Panc1 (cell line): ENCODE data around the gene SLC6A13. TPM values are rescaled to one million over a fixed set of nuclear protein-coding genes. Genes with fewer than 3 reads are reported as not detected.
A peak's percentile ranks its signal among the peaks of the same experiment; 100 is the strongest.

Experiments
- ATAC-seq: fragments of 200-7000 bp; cut with Tn5 transposase; 2 replicates; pipeline ENCODE4 v1.9.1; 2020; ENCODE audit warnings: mild to moderate bottlenecking, moderate library complexity
- BruUV-seq: library from RNA; stranded (reverse); fragments of 400-500 nt; replicated peaks from 2 replicates; lab custom pipeline; 2021; lab: Mats Ljungman, UMichigan
- CTCF ChIA-PET: fragments of 300-600 bp; sonication (Branson Sonifier 250); formaldehyde crosslinking; loops from one replicate; lab custom pipeline; 2022; ENCODE audit warnings: antibody characterized with exemption; lab: Charles Lee
- POLR2A ChIA-PET: fragments of 300-600 bp; sonication (Branson Sonifier 250); formaldehyde crosslinking; loops from one replicate; lab custom pipeline; 2022; ENCODE audit warnings: antibody characterized with exemption; lab: Charles Lee
- DNase-seq: peaks from one replicate; pipeline ENCODE4 v3.0.0-alpha.2; 2010; ENCODE audit warnings: low read depth, low spot score
- H3K27ac ChIP-seq: 2 replicates; pipeline ENCODE4 v1.5.1; 2011; ENCODE audit warnings: mild to moderate bottlenecking, low read length, inconsistent platforms
- H3K27me3 ChIP-seq: fragments of 200-500 bp; sonication (Bioruptor generic); 2 replicates; pipeline ENCODE4 v1.6.0; 2014; ENCODE audit warnings: low read length, inconsistent platforms; ENCODE audit not compliant: control insufficient read depth, insufficient read depth
- H3K36me3 ChIP-seq: fragments of 200-500 bp; sonication (Bioruptor generic); 2 replicates; pipeline ENCODE4 v1.5.1; 2014; ENCODE audit warnings: inconsistent platforms, mild to moderate bottlenecking, low read length, moderate library complexity; ENCODE audit not compliant: control insufficient read depth, insufficient read depth
- H3K4me1 ChIP-seq: 2 replicates; pipeline ENCODE4 v1.5.1; 2011; ENCODE audit warnings: inconsistent platforms, mild to moderate bottlenecking, low read length, moderate library complexity; ENCODE audit not compliant: control insufficient read depth, insufficient read depth
- H3K4me3 ChIP-seq, 2 experiments: 2 replicates each; pipeline ENCODE4 v1.5.1; 2011 to 2012; ENCODE audit warnings: low read depth in 2 of 2, low read length in 2 of 2, mild to moderate bottlenecking in 2 of 2, inconsistent platforms in 1 of 2, moderate library complexity in 1 of 2
- H3K9me3 ChIP-seq: fragments of 200-500 bp; sonication (Bioruptor generic); 2 replicates; pipeline ENCODE4 v1.5.1; 2014; ENCODE audit warnings: low read depth, mild to moderate bottlenecking, inconsistent platforms, low read length, moderate library complexity; ENCODE audit not compliant: control insufficient read depth, insufficient read depth
- CTCF ChIP-seq: fragments of 450-650 bp; IDR thresholded peaks from 2 replicates; pipeline ENCODE4 v1.5.1; 2017; ENCODE audit warnings: mild to moderate bottlenecking
- POLR2AphosphoS5 ChIP-seq: IDR thresholded peaks from 2 replicates; pipeline ENCODE4 v1.6.1; 2012; ENCODE audit warnings: mild to moderate bottlenecking, low read depth, low read length, moderate library complexity
- REST ChIP-seq, 2 experiments: IDR thresholded peaks; 2 replicates each; pipeline ENCODE4 v1.6.1; 2011 to 2012; ENCODE audit warnings: low read depth in 2 of 2, control low read depth in 1 of 2, low read length in 1 of 2, mild to moderate bottlenecking in 1 of 2, moderate library complexity in 1 of 2; ENCODE audit not compliant: insufficient read depth in 1 of 2
- SIN3A ChIP-seq: IDR thresholded peaks from 2 replicates; pipeline ENCODE4 v1.6.1; 2012; ENCODE audit warnings: low read depth, mild to moderate bottlenecking, low read length, moderate library complexity, borderline replicate concordance; ENCODE audit not compliant: insufficient read depth
- TCF7L2 ChIP-seq: IDR thresholded peaks from 2 replicates; pipeline ENCODE4 v1.6.1; 2011; ENCODE audit warnings: mild to moderate bottlenecking, low read depth, low read length, inconsistent platforms
- in situ Hi-C: cut with HindIII; loops from 2 replicates; pipeline ENCODE4 v1.10.0; 2016; ENCODE audit warnings: low sequenced_read_pairs, low pct_unique_long_range_greater_than_20kb
- intact Hi-C: fragments of 100-400 bp; cut with micrococcal nuclease; formaldehyde crosslinking; loops from one replicate; pipeline ENCODE4 v1.10.0; 2022; ENCODE audit not compliant: unreplicated experiment
- total RNA-seq: library from RNA; stranded (reverse); gene quantifications from one replicate; pipeline ENCODE4 v1.2.1, GENCODE V29; 2021; ENCODE audit not compliant: unreplicated experiment

Gene SLC6A13
- total RNA-seq, 1 experiment from 2014 or later: 0.57 TPM

- intact Hi-C loops (no loop called here), in situ Hi-C loops (no loop called here)
- no peak for TF ChIP-seq POLR2AphosphoS5
- TF ChIP-seq TCF7L2: no peak
- no peak overlapping the region for H3K4me3 ChIP-seq
- POLR2A ChIA-PET: no interaction called here
- ATAC-seq (no peak), DNase-seq (no peak)
- BruUV-seq: no TSS peak
- H3K36me3 ChIP-seq: no peaks in the 10 kb centered on the region
- H3K9me3 ChIP-seq: no peaks in the 10 kb centered on the region
- H3K27ac ChIP-seq: no peak overlapping the region
- no peaks in the 10 kb centered on the region for H3K27me3 ChIP-seq
- CTCF ChIA-PET: interaction anchor here (0.7 to 1.3 kb wide), 3 partner anchors 9 to 122 kb away, joined by 3 to 5 read pairs (median 3); no protein-coding TSS in a partner anchor
- H3K4me1 ChIP-seq: no peaks in the 10 kb centered on the region
Observed at GRCh38 chr12:220491-220890, 42.1 kb downstream of the SLC6A13 start.

- TF ChIP-seq CTCF: peak; percentile 89
- no peak for TF ChIP-seq TCF7L2
- ChIA-PET POLR2A (interaction anchor here (0.6 kb wide), 1 partner anchor 132 kb away, joined by 20 read pairs; no protein-coding TSS in a partner anchor), CTCF (interaction anchor here (0.6 to 1.3 kb wide), 7 partner anchors 9 to 121 kb away, joined by 3 to 7 read pairs (median 3); no protein-coding TSS in a partner anchor)
- Histone ChIP-seq H3K36me3 (no peaks in the 10 kb centered on the region), H3K4me3 (no peak overlapping the region), H3K27ac (no peak overlapping the region), H3K9me3 (no peaks in the 10 kb centered on the region), H3K4me1 (no peaks in the 10 kb centered on the region), H3K27me3 (no peaks in the 10 kb centered on the region)
- BruUV-seq: no TSS peak
- DNase-seq: peak; percentile 17
- intact Hi-C loops: no loop called here
- in situ Hi-C loops: no loop called here
- ATAC-seq: peak; percentile 94
Observed at GRCh38 chr12:219891-220352, 42.7 kb downstream of the SLC6A13 start.

- intact Hi-C loops: no loop called here
- TF ChIP-seq REST (IDR thresholded peaks at IDR 0.05; ENCODE audit: insufficient read depth in 1 of 2, low read depth in 2 of 2, low read length in 1 of 2) (no peak), CTCF (no peak), SIN3A (no peak), POLR2AphosphoS5 (no peak), TCF7L2 (no peak)
- BruUV-seq: no TSS peak
- in situ Hi-C loops: no loop called here
- H3K36me3 ChIP-seq: no peaks in the 10 kb centered on the region
- H3K27ac ChIP-seq: no peak overlapping the region
- H3K4me1 ChIP-seq: no peaks in the 10 kb centered on the region; the same call in 1 of the 2 replicates
- DNase-seq (no peak), ATAC-seq (no peak)
- ChIA-PET CTCF (interaction anchor here (0.7 to 1.3 kb wide), 5 partner anchors 8 to 116 kb away, joined by 3 to 5 read pairs (median 3); no protein-coding TSS in a partner anchor), POLR2A (no interaction called here)
- no peak overlapping the region for H3K4me3 ChIP-seq
- H3K27me3 ChIP-seq: no peaks in the 10 kb centered on the region
- H3K9me3 ChIP-seq: no peaks in the 10 kb centered on the region
Observed at GRCh38 chr12:218728-219590, 43.7 kb downstream of the SLC6A13 start.
